HEK293T (cell line): ENCODE measurements around the gene HSPE1.

ENCODE experiments used
- CTCF ChIA-PET: fragments of 350-600 bp; formaldehyde crosslinking; extraction: SDS; loops from one replicate; lab custom pipeline; 2021; ENCODE audit warnings: antibody characterized with exemption, inconsistent platforms; lab: Yijun Ruan, JAX
- POLR2A ChIA-PET: fragments of 350-600 bp; formaldehyde crosslinking; extraction: SDS; loops from one replicate; lab custom pipeline; 2020; ENCODE audit warnings: antibody characterized with exemption, inconsistent platforms; lab: Yijun Ruan, JAX
- DNase-seq: peaks from one replicate; pipeline ENCODE4 v3.0.0; 2012; ENCODE audit warnings: mixed read lengths; ENCODE audit errors: extremely low spot score
- ARNT ChIP-seq: fragments of 450-650 bp; IDR thresholded peaks from 2 replicates; pipeline ENCODE4 v1.6.1; 2017; ENCODE audit warnings: mild to moderate bottlenecking
- BHLHE40 ChIP-seq: fragments of 450-650 bp; IDR thresholded peaks from 2 replicates; pipeline ENCODE4 v1.6.1; 2016; ENCODE audit warnings: mild to moderate bottlenecking, moderate library complexity, borderline replicate concordance
- CTBP1 ChIP-seq: fragments of 450-650 bp; IDR thresholded peaks from 2 replicates; pipeline ENCODE4 v1.6.1; 2016; ENCODE audit warnings: borderline replicate concordance
- ELF4 ChIP-seq: fragments of 450-650 bp; IDR thresholded peaks from 2 replicates; pipeline ENCODE4 v1.6.1; 2017; ENCODE audit warnings: antibody characterized with exemption
- FOXA1 ChIP-seq: fragments of 450-650 bp; IDR thresholded peaks from 2 replicates; pipeline ENCODE4 v1.6.1; 2016; ENCODE audit warnings: mild to moderate bottlenecking
- FOXK2 ChIP-seq: fragments of 450-650 bp; IDR thresholded peaks from 2 replicates; pipeline ENCODE4 v1.6.1; 2016; ENCODE audit warnings: mild to moderate bottlenecking
- FOXM1 ChIP-seq: fragments of 450-650 bp; IDR thresholded peaks from 2 replicates; pipeline ENCODE4 v1.6.1; 2017; ENCODE audit warnings: mild to moderate bottlenecking, borderline replicate concordance
- HDGF ChIP-seq: fragments of 450-650 bp; IDR thresholded peaks from 2 replicates; pipeline ENCODE4 v1.6.1; 2017; ENCODE audit warnings: antibody characterized with exemption, borderline replicate concordance
- L3MBTL2 ChIP-seq: fragments of 450-650 bp; conservative IDR thresholded peaks from 2 replicates; pipeline ENCODE4 v1.6.1; 2016; ENCODE audit warnings: mild to moderate bottlenecking
- LEF1 ChIP-seq: fragments of 450-650 bp; IDR thresholded peaks from 2 replicates; pipeline ENCODE4 v1.6.1; 2017; ENCODE audit warnings: mild to moderate bottlenecking, borderline replicate concordance
- NFRKB ChIP-seq: fragments of 450-650 bp; IDR thresholded peaks from 2 replicates; pipeline ENCODE4 v1.6.1; 2016; ENCODE audit warnings: mild to moderate bottlenecking, moderate library complexity
- SP1 ChIP-seq: fragments of 450-650 bp; IDR thresholded peaks from 2 replicates; pipeline ENCODE4 v1.6.1; 2017
- SUZ12 ChIP-seq: fragments of 450-650 bp; IDR thresholded peaks from 2 replicates; pipeline ENCODE4 v1.6.1; 2016; ENCODE audit warnings: mild to moderate bottlenecking
- TARDBP ChIP-seq: fragments of 450-650 bp; IDR thresholded peaks from 2 replicates; pipeline ENCODE4 v1.6.1; 2016
- ZNF384 ChIP-seq: fragments of 450-650 bp; IDR thresholded peaks from 2 replicates; pipeline ENCODE4 v1.6.1; 2016
- TF ChIP-seq, protein P1 (sequence below): fragments of 450-650 bp; IDR thresholded peaks from 2 replicates; pipeline ENCODE4 v1.6.1; 2016

HSPE1 gene

DNA sequence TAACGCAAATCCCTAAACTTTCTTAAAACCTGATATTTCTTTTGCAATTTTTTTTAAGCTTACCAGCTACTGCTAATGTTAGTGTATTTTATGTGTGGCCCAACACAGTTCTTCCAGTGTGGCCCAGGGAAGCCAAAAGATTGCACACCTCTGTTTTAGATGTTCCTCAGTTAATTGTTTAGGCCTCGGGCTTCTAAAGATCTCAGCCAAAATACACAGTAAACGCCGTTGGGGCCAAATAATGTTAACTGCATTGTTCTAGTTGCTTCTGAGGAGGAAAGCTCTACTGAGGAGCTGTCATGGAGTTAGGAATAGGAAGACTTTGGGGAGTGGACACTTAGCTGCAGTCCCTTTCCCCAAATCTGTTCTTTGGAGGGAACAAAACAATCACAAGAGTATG is 2.0 kb downstream of the HSPE1 start:
- no peak for TF ChIP-seq TARDBP
- no peak for TF ChIP-seq LEF1
- TF ChIP-seq FOXM1: no peak
- TF ChIP-seq FOXA1: no peak
- no peak for TF ChIP-seq ZNF384
- TF ChIP-seq BHLHE40: no peak
- TF ChIP-seq, protein P1, sequence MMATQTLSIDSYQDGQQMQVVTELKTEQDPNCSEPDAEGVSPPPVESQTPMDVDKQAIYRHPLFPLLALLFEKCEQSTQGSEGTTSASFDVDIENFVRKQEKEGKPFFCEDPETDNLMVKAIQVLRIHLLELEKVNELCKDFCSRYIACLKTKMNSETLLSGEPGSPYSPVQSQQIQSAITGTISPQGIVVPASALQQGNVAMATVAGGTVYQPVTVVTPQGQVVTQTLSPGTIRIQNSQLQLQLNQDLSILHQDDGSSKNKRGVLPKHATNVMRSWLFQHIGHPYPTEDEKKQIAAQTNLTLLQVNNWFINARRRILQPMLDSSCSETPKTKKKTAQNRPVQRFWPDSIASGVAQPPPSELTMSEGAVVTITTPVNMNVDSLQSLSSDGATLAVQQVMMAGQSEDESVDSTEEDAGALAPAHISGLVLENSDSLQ: no peak
- no peak for TF ChIP-seq ARNT
- TF ChIP-seq FOXK2: no peak
- TF ChIP-seq ELF4: no peak
- no peak for TF ChIP-seq CTBP1
- TF ChIP-seq HDGF: no peak
- no peak for DNase-seq
- POLR2A ChIA-PET: interaction anchor here (3.8 kb wide), 1 partner anchor 12 kb away, joined by 52 read pairs; the partner anchor contains the start of gene MOB4
- CTCF ChIA-PET: interaction anchor here (0.7 kb wide), 1 partner anchor 253 kb away, joined by 3 read pairs; no protein-coding TSS in a partner anchor

DNA sequence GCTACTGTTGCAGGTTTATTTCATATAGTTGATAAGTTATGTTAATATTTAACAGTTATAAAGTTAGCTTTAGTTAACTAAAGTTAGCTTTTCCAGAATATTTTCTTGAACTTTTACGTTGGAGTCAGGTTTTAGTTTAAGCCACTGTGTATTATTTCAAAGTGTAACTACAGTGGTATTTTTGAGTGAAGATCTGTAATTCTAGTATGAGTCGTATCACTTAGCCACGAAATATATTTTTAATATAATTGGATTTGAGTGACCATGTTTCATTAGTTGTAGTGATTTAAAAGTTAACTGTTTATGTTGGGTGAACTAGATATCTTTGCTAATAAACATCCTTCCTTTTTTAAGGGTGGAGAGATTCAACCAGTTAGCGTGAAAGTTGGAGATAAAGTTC is 2.5 kb downstream of the HSPE1 start:
- no peak for TF ChIP-seq HDGF
- no peak for TF ChIP-seq FOXM1
- TF ChIP-seq ZNF384: no peak
- no peak for TF ChIP-seq NFRKB
- no peak for TF ChIP-seq LEF1
- TF ChIP-seq FOXK2: no peak
- TF ChIP-seq, protein P1: no peak
- no peak for TF ChIP-seq SP1
- no peak for TF ChIP-seq CTBP1
- TF ChIP-seq L3MBTL2: no peak
- TF ChIP-seq BHLHE40: no peak
- TF ChIP-seq ARNT: no peak
- TF ChIP-seq SUZ12: no peak
- no peak for TF ChIP-seq TARDBP
- TF ChIP-seq FOXA1: no peak
- TF ChIP-seq ELF4: no peak
- CTCF ChIA-PET: no interaction called here
- POLR2A ChIA-PET: interaction anchor here (3.8 kb wide), 1 partner anchor 12 kb away, joined by 52 read pairs; the partner anchor contains the start of gene MOB4
- DNase-seq: no peak

DNA sequence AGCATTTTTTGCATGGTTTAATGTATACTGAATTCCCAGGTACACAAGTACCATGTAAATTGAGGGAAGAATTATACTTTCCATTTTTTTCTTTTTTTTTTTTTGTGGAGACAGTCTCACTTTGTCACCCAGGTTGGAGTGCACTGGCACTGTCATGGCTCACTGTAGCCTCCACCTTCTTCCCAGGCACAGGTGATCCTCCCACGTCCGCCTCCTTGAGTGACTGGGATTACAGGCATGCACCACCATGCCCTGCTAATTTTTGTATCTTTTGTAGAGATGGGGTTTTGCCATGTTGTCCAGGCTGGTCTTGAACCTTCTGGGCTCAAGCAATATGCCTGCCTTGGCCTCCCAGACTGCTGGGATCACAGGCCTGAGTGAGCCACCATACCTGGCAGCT is 3.8 kb downstream of the HSPE1 start:
- no peak for TF ChIP-seq SUZ12
- no peak for TF ChIP-seq FOXA1
- TF ChIP-seq NFRKB: no peak
- TF ChIP-seq HDGF: no peak
- no peak for TF ChIP-seq SP1
- TF ChIP-seq ARNT: no peak
- no peak for TF ChIP-seq L3MBTL2
- no peak for TF ChIP-seq LEF1
- TF ChIP-seq, protein P1: no peak
- no peak for TF ChIP-seq CTBP1
- POLR2A ChIA-PET: interaction anchor here (0.6 to 2.4 kb wide), 2 partner anchors 12 to 661 kb away, joined by 4 to 12 read pairs; partner anchors contain the start of gene MOB4

DNA sequence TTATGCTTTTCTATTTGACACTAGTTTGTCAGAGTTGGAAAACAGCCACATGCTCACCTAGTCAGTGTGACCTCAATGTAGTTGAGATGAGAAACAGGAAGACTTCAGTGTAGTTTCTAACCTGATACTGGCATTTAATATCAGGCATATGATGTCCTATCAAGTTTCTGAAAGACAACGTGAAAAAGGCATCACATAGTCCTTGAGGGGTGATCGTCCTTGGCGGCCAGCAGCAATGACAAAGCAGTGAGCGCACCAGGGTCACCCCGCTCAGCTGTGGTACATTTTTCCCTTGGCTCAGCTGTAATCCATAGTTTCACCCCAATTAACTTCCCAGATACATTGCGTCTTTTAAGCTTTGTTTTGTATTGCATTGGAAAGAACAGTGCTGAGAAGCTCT is 4.3 kb downstream of the HSPE1 start:
- CTCF ChIA-PET: interaction anchor here (0.7 kb wide), 1 partner anchor 13 kb away, joined by 4 read pairs; no protein-coding TSS in a partner anchor
- POLR2A ChIA-PET: interaction anchor here (0.6 to 2.4 kb wide), 2 partner anchors 11 to 661 kb away, joined by 4 to 12 read pairs; partner anchors contain the start of gene MOB4
- DNase-seq: no peak
- no peak for TF ChIP-seq LEF1
- TF ChIP-seq BHLHE40: no peak
- TF ChIP-seq FOXK2: no peak
- TF ChIP-seq FOXA1: no peak
- TF ChIP-seq, protein P1: no peak
- TF ChIP-seq FOXM1: no peak
- TF ChIP-seq SP1: no peak
- no peak for TF ChIP-seq SUZ12
- no peak for TF ChIP-seq ARNT
- TF ChIP-seq ZNF384: no peak
- TF ChIP-seq CTBP1: no peak
- TF ChIP-seq ELF4: no peak
- no peak for TF ChIP-seq NFRKB
- TF ChIP-seq L3MBTL2: no peak

More for the DNA sequence above, 3.8 kb downstream of the HSPE1 start:
- no peak for DNase-seq
- CTCF ChIA-PET: interaction anchor here (0.7 kb wide), 1 partner anchor 13 kb away, joined by 4 read pairs; no protein-coding TSS in a partner anchor

DNA sequence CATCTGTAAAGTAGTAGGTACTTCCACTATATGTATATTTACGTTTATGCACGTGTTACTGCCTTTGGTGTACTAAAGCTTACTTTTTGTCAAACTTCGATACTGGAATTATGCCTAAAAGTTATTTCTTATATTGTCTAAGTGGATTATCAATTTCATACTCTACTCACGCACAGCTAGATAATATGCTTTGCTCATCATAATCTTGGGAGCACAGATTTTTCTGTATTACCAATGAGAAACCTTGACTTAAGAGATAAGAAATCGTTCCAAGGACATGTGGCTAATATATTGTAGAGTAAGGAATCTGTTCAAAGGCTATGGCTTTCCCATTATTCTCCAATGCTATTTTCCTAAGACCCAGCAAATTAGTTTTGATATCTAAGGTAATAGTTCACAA is 6.5 kb downstream of the HSPE1 start:
- ChIA-PET CTCF (no interaction called here), POLR2A (interaction anchor here (0.9 to 2.4 kb wide), 2 partner anchors 9 kb away, joined by 3 to 12 read pairs; partner anchors contain the start of gene MOB4)
- no peak for DNase-seq
- TF ChIP-seq FOXK2 (no peak), ZNF384 (no peak), SUZ12 (no peak), BHLHE40 (no peak), TARDBP (no peak), FOXA1 (no peak), LEF1 (no peak), ELF4 (no peak), HDGF (no peak)
- TF ChIP-seq, protein P1: no peak
